Stimulated activated CD4-positive, alpha-beta T cell treated with anti-CD3 and anti-CD28 coated beads, Interleukin-15, amount 100 ng/mL, for 24 hours (primary cell): ENCODE data around the gene USP25.

ENCODE experiments used
- DNase-seq: peaks from one replicate; pipeline ENCODE4 v3.0.0-alpha.2; 2020

USP25 gene

GRCh38 chr21:15768045-15768601 is 38.3 kb downstream of the USP25 start:
- DNase-seq, result no peak

- DNase-seq, result no peak
Observed at GRCh38 chr21:15768853-15769252, 39.1 kb downstream of the USP25 start.

- no peak for DNase-seq
Observed at GRCh38 chr21:15771311-15771710, 41.5 kb downstream of the USP25 start.

GRCh38 chr21:15772654-15773053 is 42.9 kb downstream of the USP25 start:
- no peak for DNase-seq

- no peak for DNase-seq
Observed at GRCh38 chr21:15774590-15774989, 44.8 kb downstream of the USP25 start.

- no peak for DNase-seq
Observed at GRCh38 chr21:15775291-15775690, 45.5 kb downstream of the USP25 start.

- DNase-seq, result no peak
Observed at GRCh38 chr21:15775981-15776380, 46.2 kb downstream of the USP25 start.

- no peak for DNase-seq
Observed at GRCh38 chr21:15776818-15777217, 47.0 kb downstream of the USP25 start.

GRCh38 chr21:15781986-15782385 is 52.2 kb downstream of the USP25 start:
- no peak for DNase-seq

- no peak for DNase-seq
Observed at GRCh38 chr21:15788847-15789523, 59.2 kb downstream of the USP25 start.

- DNase-seq, result no peak
Observed at GRCh38 chr21:15793109-15793508, 63.3 kb downstream of the USP25 start.

- DNase-seq, result no peak
Observed at GRCh38 chr21:15793550-15794235, 63.9 kb downstream of the USP25 start.

GRCh38 chr21:15794277-15794912 is 64.6 kb downstream of the USP25 start:
- no peak for DNase-seq

GRCh38 chr21:15795533-15795932 is 65.8 kb downstream of the USP25 start:
- DNase-seq, result no peak

GRCh38 chr21:15797577-15798363 is 68.0 kb downstream of the USP25 start:
- DNase-seq, result no peak

GRCh38 chr21:15801352-15801863 is 71.6 kb downstream of the USP25 start:
- DNase-seq, result no peak

- DNase-seq, result no peak
Observed at GRCh38 chr21:15804247-15805005, 74.6 kb downstream of the USP25 start.

GRCh38 chr21:15809065-15809464 is 79.3 kb downstream of the USP25 start:
- no peak for DNase-seq

- DNase-seq, result no peak
Observed at GRCh38 chr21:15809818-15810217, 80.0 kb downstream of the USP25 start.

- no peak for DNase-seq
Observed at GRCh38 chr21:15815285-15815684, 85.5 kb downstream of the USP25 start.

GRCh38 chr21:15820327-15820726 is 90.5 kb downstream of the USP25 start:
- DNase-seq, result no peak

GRCh38 chr21:15820852-15821379 is 91.1 kb downstream of the USP25 start:
- no peak for DNase-seq
